Activated naive CD4-positive, alpha-beta T cell treated with anti-CD3 and anti-CD28 coated beads, Interleukin-2, amount 50 U/mL, for 24 hours (primary cell): Measurements from ENCODE around the gene PARVG.

ENCODE experiments used
- H3K27ac Mint-ChIP-seq: one replicate; pipeline ENCODE4 v1.8.0; 2021; ENCODE audit warnings: mild to moderate bottlenecking, mixed read lengths
- H3K27me3 Mint-ChIP-seq: one replicate; pipeline ENCODE4 v1.8.0; 2021; ENCODE audit warnings: mixed read lengths
- H3K36me3 Mint-ChIP-seq: one replicate; pipeline ENCODE4 v1.8.0; 2021; ENCODE audit warnings: mixed read lengths
- H3K4me1 Mint-ChIP-seq: one replicate; pipeline ENCODE4 v1.8.0; 2021; ENCODE audit warnings: mixed read lengths
- H3K4me3 Mint-ChIP-seq: one replicate; pipeline ENCODE4 v1.8.0; 2021; ENCODE audit warnings: mild to moderate bottlenecking, mixed read lengths
- H3K9me3 Mint-ChIP-seq: one replicate; pipeline ENCODE4 v1.8.0; 2021; ENCODE audit warnings: mixed read lengths

PARVG gene

DNA sequence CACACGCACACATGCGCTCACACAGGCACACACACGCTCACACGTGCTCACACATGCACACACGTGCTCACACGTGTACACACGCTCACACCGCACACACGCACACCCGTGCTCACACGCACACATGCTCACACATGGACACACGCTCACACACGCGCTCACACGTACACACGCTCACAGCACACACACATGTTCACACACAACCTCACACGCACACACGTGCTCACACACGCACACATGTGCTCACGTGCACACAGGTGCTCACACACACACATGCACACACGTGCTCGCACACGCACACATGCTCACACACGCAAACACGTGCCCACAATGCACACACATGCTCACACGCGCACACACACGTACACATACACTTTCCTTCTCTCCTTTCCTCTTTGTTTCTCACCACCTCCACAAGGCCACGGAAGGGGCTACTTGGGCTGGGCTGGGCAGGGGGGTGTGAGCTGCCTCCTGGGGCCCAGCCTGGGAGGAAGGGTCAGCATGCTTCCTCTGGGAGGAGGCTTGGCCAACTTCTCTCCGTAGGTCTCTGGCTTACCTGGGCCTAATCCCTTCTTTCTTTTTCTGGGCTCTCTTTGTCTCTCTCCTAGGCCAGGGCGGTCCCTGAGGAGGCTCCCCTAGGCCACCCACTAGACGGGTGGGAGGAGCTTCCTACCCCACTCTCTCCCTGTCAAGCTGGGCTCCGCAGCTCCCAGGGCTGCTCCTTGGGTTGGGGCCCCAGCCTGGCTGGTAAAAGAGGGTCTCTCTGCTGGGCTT, 34.5 kb upstream of the PARVG start:
- Mint-ChIP-seq H3K27me3 (no peaks in the 10 kb centered on the region), H3K4me3 (no peak overlapping the region), H3K27ac (no peak overlapping the region)

GRCh38 chr22:44147008-44147645, 33.6 kb upstream of the PARVG start:
- Mint-ChIP-seq H3K27ac (no peak overlapping the region), H3K9me3 (no peaks in the 10 kb centered on the region), H3K27me3 (no peaks in the 10 kb centered on the region), H3K4me3 (no peak overlapping the region), H3K36me3 (no peaks in the 10 kb centered on the region), H3K4me1 (no peaks in the 10 kb centered on the region)

More for the DNA sequence above, 34.5 kb upstream of the PARVG start:
- H3K4me1 Mint-ChIP-seq = no peaks in the 10 kb centered on the region
- H3K9me3 Mint-ChIP-seq = no peaks in the 10 kb centered on the region
- H3K36me3 Mint-ChIP-seq = no peaks in the 10 kb centered on the region

DNA sequence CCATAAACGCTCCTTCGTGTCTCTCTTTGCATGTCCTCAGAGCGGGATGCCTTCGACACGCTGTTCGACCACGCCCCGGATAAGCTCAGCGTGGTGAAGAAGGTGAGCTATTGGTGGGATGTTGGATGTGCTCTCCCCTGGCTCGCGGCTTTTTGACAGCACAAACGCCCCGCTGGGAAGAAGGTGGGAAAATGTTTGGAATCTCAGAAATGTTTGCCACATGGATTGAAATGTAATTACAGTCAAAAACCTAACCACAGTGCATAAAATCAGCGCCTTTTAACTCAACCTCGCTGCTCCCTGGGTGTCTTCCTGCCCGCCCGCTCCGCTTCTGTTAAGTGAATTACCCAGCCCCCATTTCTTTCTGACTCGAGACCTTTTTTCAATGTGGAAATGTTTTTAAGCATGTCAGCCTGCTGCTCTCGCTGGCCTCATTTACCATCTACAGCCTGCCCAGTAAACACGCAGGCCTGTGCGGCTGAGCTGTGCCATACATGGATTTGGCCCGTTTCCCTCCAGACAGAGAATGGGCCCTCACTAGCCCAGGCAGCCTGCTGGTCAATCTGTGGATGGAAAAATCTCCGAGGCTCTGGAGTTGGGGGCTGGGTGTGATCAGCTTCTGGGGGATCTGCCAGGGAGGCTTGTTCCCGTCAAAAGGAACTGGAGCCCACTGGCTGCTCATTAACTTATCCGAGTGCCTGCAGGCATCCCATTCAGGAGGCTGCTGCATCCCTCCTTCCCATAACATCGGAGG, 32.7 kb upstream of the PARVG start:
- H3K27me3 Mint-ChIP-seq = no peaks in the 10 kb centered on the region
- H3K4me1 Mint-ChIP-seq = no peaks in the 10 kb centered on the region
- no peak overlapping the region for H3K27ac Mint-ChIP-seq
- no peaks in the 10 kb centered on the region for H3K9me3 Mint-ChIP-seq
- H3K4me3 Mint-ChIP-seq = no peak overlapping the region
- H3K36me3 Mint-ChIP-seq = no peaks in the 10 kb centered on the region

GRCh38 chr22:44151676-44152075, 29.0 kb upstream of the PARVG start:
- no peaks in the 10 kb centered on the region for H3K27me3 Mint-ChIP-seq
- no peaks in the 10 kb centered on the region for H3K36me3 Mint-ChIP-seq
- no peaks in the 10 kb centered on the region for H3K9me3 Mint-ChIP-seq
- no peak overlapping the region for H3K4me3 Mint-ChIP-seq
- no peak overlapping the region for H3K27ac Mint-ChIP-seq
- no peaks in the 10 kb centered on the region for H3K4me1 Mint-ChIP-seq

- H3K4me1 Mint-ChIP-seq = no peaks in the 10 kb centered on the region
- H3K36me3 Mint-ChIP-seq = no peaks in the 10 kb centered on the region
- no peak overlapping the region for H3K4me3 Mint-ChIP-seq
- no peak overlapping the region for H3K27ac Mint-ChIP-seq
- H3K9me3 Mint-ChIP-seq = no peaks in the 10 kb centered on the region
- H3K27me3 Mint-ChIP-seq = no peaks in the 10 kb centered on the region
These were observed 27.0 kb upstream of the PARVG start for GRCh38 chr22:44153710-44154109.

- Mint-ChIP-seq H3K27ac (no peak overlapping the region), H3K9me3 (no peaks in the 10 kb centered on the region), H3K4me3 (no peak overlapping the region), H3K36me3 (no peaks in the 10 kb centered on the region), H3K27me3 (no peaks in the 10 kb centered on the region), H3K4me1 (no peaks in the 10 kb centered on the region)
These were observed 26.2 kb upstream of the PARVG start for GRCh38 chr22:44154436-44154942.

DNA sequence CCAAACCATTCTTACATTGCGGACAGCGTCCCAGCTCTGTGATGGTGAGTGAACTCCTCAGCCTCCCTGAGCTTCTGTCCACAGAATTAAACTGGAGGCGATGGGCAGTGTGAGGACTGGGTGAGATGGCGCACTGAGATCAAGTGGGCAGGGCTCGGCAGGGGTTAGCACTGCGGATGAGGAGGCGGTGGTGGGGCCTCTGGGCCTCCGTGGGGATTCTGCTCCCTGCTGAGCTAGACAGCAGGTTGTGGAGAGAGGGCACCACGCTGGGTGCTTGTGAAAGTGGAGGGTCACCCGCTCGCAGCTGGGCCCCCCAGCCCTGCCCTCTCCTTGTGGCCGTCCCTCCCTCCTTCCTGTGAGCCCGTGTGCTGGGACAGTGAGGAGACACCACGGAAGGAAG, 25.6 kb upstream of the PARVG start:
- H3K27ac Mint-ChIP-seq = no peak overlapping the region

GRCh38 chr22:44157916-44158618, 22.7 kb upstream of the PARVG start:
- Mint-ChIP-seq H3K36me3 (no peaks in the 10 kb centered on the region), H3K9me3 (no peaks in the 10 kb centered on the region), H3K27ac (no peak overlapping the region), H3K27me3 (no peaks in the 10 kb centered on the region), H3K4me3 (no peak overlapping the region), H3K4me1 (no peaks in the 10 kb centered on the region)

More for the DNA sequence above, 25.6 kb upstream of the PARVG start:
- Mint-ChIP-seq H3K9me3 (no peaks in the 10 kb centered on the region), H3K36me3 (no peaks in the 10 kb centered on the region), H3K4me3 (no peak overlapping the region), H3K4me1 (no peaks in the 10 kb centered on the region), H3K27me3 (no peaks in the 10 kb centered on the region)

- H3K27me3 Mint-ChIP-seq = no peaks in the 10 kb centered on the region
- H3K4me3 Mint-ChIP-seq = no peak overlapping the region
- no peak overlapping the region for H3K27ac Mint-ChIP-seq
- no peaks in the 10 kb centered on the region for H3K9me3 Mint-ChIP-seq
- no peaks in the 10 kb centered on the region for H3K4me1 Mint-ChIP-seq
- no peaks in the 10 kb centered on the region for H3K36me3 Mint-ChIP-seq
These were observed 21.9 kb upstream of the PARVG start for GRCh38 chr22:44158816-44159215.

- H3K4me3 Mint-ChIP-seq = no peak overlapping the region
- no peaks in the 10 kb centered on the region for H3K9me3 Mint-ChIP-seq
- no peaks in the 10 kb centered on the region for H3K4me1 Mint-ChIP-seq
- H3K36me3 Mint-ChIP-seq = no peaks in the 10 kb centered on the region
- no peaks in the 10 kb centered on the region for H3K27me3 Mint-ChIP-seq
- peak overlapping the region; percentile 5 for H3K27ac Mint-ChIP-seq
These were observed 21.5 kb upstream of the PARVG start for GRCh38 chr22:44159221-44159620.

DNA sequence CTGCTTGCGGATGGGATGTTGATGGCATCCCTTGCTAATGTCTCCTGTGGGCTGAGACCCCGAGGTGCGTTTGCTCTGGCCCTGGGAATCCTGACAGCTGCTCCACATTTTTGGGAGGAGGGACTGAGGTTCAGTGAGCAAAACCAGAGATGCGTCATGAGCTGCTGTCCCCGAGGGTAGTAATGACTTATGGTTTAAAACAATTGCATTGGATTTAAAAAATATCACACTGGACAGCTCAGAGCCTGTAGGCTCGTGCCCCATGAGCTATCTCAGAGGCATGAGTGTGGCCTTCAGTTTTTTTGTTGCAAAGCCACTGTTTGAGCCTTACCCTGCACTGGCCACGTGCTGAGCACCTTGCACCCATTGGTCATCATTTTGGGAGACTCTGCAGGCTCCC, 20.9 kb upstream of the PARVG start:
- no peaks in the 10 kb centered on the region for H3K4me1 Mint-ChIP-seq
- H3K4me3 Mint-ChIP-seq = no peak overlapping the region
- H3K36me3 Mint-ChIP-seq = no peaks in the 10 kb centered on the region
- H3K27me3 Mint-ChIP-seq = no peaks in the 10 kb centered on the region
- H3K27ac Mint-ChIP-seq = no peak overlapping the region
- H3K9me3 Mint-ChIP-seq = no peaks in the 10 kb centered on the region

- Mint-ChIP-seq H3K27ac (no peak overlapping the region), H3K4me1 (no peaks in the 10 kb centered on the region), H3K9me3 (no peaks in the 10 kb centered on the region), H3K4me3 (no peak overlapping the region), H3K36me3 (no peaks in the 10 kb centered on the region), H3K27me3 (no peaks in the 10 kb centered on the region)
These were observed 20.3 kb upstream of the PARVG start for GRCh38 chr22:44160421-44160820.

DNA sequence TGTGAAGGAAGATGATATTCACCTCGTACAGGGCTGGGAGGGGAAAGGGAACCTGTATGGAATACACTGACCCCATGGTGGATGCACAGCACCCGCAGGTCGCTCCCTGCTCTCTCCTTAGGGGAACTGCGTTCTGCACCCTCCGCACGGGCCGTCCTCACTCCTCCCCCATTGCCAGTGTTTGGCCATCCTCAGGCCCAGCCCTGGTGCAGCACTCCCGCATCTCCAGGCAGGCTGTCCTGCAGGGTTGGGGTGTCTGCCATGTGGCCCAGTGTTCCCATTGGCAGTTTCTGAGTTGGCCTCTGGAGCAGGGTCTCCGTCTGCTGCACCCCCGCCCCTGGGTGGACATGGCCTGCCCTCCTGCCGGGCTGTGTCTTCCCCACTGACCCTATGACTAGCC, 19.1 kb upstream of the PARVG start:
- Mint-ChIP-seq H3K4me3 (no peak overlapping the region), H3K27me3 (no peaks in the 10 kb centered on the region), H3K36me3 (no peaks in the 10 kb centered on the region), H3K9me3 (no peaks in the 10 kb centered on the region), H3K4me1 (no peaks in the 10 kb centered on the region), H3K27ac (no peak overlapping the region)

- Mint-ChIP-seq H3K4me1 (no peaks in the 10 kb centered on the region), H3K27me3 (no peaks in the 10 kb centered on the region), H3K4me3 (no peak overlapping the region), H3K9me3 (no peaks in the 10 kb centered on the region), H3K36me3 (no peaks in the 10 kb centered on the region), H3K27ac (no peak overlapping the region)
These were observed 17.8 kb upstream of the PARVG start for GRCh38 chr22:44162960-44163359.

DNA sequence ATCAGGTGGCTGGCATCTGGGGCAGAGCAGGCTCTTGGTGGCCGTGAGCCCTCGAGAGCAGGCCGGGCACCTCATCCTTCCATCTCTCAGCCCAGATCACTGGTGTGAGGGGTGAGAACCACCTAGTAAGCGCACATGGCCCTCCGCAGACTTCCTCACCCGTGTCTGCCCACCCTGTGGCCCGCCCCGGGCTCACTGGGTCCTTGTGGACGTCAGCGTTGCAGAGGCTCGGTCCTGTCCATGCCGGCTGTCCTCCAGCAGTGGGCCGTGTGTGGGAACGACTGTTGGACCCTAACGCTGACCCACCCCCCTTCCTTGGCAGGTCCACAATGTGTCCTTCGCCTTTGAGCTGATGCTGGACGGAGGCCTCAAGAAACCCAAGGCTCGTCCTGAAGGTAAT, 17.2 kb upstream of the PARVG start:
- Mint-ChIP-seq H3K4me1 (no peaks in the 10 kb centered on the region), H3K27me3 (no peaks in the 10 kb centered on the region), H3K27ac (no peak overlapping the region), H3K4me3 (no peak overlapping the region), H3K9me3 (no peaks in the 10 kb centered on the region), H3K36me3 (no peaks in the 10 kb centered on the region)
